GM18907 (cell line): ENCODE results near the gene LMTK2.

Experiments
- ATAC-seq: cut with Tn5 transposase; IDR thresholded peaks from one replicate; pipeline ENCODE4 v1.9.1; 2021; ENCODE audit warnings: mild to moderate bottlenecking, moderate library complexity; ENCODE audit not compliant: unreplicated experiment

Gene LMTK2

GRCh38 chr7:98252425-98253054, 145.9 kb downstream of the LMTK2 start:
- ATAC-seq: peak; percentile 37

DNA sequence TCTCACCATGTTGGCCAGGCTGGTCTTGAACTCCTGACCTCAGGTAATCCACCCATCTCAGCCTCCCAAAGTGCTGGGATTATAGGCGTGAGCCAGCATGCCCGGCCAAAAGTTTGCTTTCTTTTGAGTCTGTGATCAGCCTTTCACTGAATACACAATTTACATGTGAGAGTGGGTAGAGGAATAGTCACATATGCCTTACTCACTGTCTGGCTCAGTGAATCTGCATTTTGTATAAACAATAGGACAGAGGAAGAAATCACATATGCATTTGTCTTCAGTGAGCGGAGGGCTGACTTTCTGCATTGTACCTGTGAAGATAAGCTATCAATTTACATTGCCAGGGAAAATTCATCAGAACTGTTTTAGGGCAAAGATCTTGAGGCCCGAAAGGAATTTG, 147.9 kb downstream of the LMTK2 start:
- ATAC-seq: no peak

GRCh38 chr7:98254951-98255610, 148.4 kb downstream of the LMTK2 start:
- ATAC-seq: no peak

DNA sequence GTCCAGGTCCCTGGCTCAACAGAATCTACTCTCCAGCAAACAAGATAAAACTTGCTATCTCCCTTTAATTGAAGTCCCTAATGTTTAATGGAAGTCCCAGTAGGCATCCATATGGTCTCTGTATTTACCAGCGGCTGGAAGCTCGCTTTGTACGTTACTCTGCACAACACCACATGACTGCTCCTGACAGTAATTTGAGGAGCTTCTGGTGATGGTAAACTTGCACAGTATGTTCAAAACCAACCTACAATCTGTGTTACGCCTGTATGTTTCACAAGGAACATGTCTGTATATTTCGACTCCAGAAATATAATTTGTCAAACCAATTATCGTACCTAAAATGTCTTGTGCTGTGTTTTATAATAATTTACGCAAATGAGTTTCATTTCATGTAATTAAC, 149.8 kb downstream of the LMTK2 start:
- no peak for ATAC-seq

DNA sequence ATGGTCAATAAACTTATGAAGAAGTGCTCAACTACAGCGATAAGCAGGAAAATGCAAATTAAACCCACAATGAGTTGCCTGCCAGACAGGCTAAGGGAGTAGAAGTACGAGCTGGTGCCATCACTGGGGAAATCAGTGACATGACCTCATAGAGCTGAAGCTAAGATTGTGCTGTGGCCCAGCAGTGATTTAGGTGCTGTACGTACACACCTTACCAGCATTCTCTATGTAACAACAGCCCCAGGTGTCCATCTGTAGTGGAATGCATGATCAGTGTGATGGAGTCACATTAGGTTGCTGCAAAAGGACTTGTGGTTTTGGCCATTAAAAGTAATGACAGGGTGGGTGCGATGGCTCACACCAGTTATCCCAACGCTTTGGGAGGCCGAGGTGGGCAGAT, 151.0 kb downstream of the LMTK2 start:
- ATAC-seq: no peak
